ENCODE results near the gene RIT1. TPM values are rescaled to one million over a fixed set of nuclear protein-coding genes. Genes with fewer than 3 reads are reported as not detected.

RIT1 gene
- total and polyA plus RNA-seq, 8 donors, result 4.2 to 15.1 (median 8.1) TPM

DNA sequence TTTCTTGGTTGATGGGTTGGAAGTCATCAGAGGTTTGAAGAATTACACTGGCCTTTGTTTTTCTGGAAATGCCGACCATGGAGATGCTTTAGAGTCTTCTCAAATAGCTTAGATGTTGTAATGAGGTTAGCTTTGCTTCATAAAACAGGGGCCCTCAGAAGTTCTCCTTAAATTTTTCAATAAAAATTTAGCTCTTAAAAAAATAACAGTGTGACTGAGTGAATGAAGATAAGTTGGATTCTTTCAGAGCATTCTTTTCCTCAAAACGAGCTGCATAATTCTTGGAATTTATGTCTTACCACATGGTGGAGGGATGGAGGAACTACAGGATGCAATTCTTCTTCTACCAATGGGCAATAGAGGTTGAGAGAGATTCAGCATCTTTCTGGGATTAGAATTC, 28.4 kb downstream of the RIT1 start:
- intact Hi-C loops (cut with DNase I), result no loop called here
- Histone ChIP-seq H3K4me1 (no peaks in the 10 kb centered on the region), H3K4me3 (no peak overlapping the region), H3K9me3 (no peaks in the 10 kb centered on the region), H3K27me3 (no peaks in the 10 kb centered on the region), H3K36me3 (no peaks in the 10 kb centered on the region), H3K27ac (no peak overlapping the region)
- no peak for FAIRE-seq
- WGBS, 2 donors, result 53 to 62% methylated on average over 2 of the region's 2 CpGs
- TF ChIP-seq CTCF (IDR thresholded peaks at IDR 0.05), result no peak
- DNase-seq, result no peak
- no peak for ATAC-seq

- intact Hi-C loops (cut with DNase I), result no loop called here
Measured at GRCh38 chr1:155882235-155882634, 28.9 kb downstream of the RIT1 start.

DNA sequence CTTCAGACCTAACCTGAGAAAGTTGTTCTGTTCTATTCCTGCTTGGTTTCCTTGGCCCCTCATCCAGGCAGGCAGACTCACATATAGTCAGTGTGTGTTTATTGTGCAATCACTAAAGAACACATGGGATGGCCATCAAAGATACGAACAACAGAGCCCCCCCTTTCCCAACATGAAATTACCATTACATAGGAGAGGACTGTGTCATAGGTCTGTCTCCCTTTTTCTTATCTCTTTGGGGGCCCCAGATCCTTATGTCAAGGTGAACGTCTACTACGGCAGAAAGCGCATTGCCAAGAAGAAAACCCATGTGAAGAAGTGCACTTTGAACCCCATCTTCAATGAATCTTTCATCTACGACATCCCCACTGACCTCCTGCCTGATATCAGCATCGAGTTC, 30.2 kb downstream of the RIT1 start:
- 71 to 73% methylated on average over 6 of the region's 6 CpGs for WGBS, 2 donors
- Histone ChIP-seq H3K4me3 (no peak overlapping the region), H3K4me1 (no peaks in the 10 kb centered on the region), H3K36me3 (no peaks in the 10 kb centered on the region), H3K27ac (no peak overlapping the region), H3K9me3 (no peaks in the 10 kb centered on the region), H3K27me3 (no peaks in the 10 kb centered on the region)
- ATAC-seq (no peak), DNase-seq (no peak), FAIRE-seq (no peak)
- intact Hi-C loops (cut with DNase I), result no loop called here
- no peak for TF ChIP-seq CTCF (IDR thresholded peaks at IDR 0.05)

More at GRCh38 chr1:155882235-155882634, 28.9 kb downstream of the RIT1 start:
- H3K27me3 ChIP-seq, result no peaks in the 10 kb centered on the region
- TF ChIP-seq CTCF (IDR thresholded peaks at IDR 0.05), result no peak
- H3K36me3 ChIP-seq, result no peaks in the 10 kb centered on the region
- DNase-seq, result no peak
- H3K27ac ChIP-seq, result no peak overlapping the region
- no peak for FAIRE-seq
- no peaks in the 10 kb centered on the region for H3K9me3 ChIP-seq
- no peak for ATAC-seq
- no peak overlapping the region for H3K4me3 ChIP-seq
- no peaks in the 10 kb centered on the region for H3K4me1 ChIP-seq

GRCh38 chr1:155880251-155880650, 30.9 kb downstream of the RIT1 start:
- DNase-seq (no peak), FAIRE-seq (no peak), ATAC-seq (no peak)
- TF ChIP-seq CTCF (IDR thresholded peaks at IDR 0.05), result no peak
- no peak overlapping the region for H3K4me3 ChIP-seq
- H3K27ac ChIP-seq, result no peak overlapping the region
- intact Hi-C loops (cut with DNase I), result no loop called here
- H3K9me3 ChIP-seq, result no peaks in the 10 kb centered on the region
- H3K36me3 ChIP-seq, result no peaks in the 10 kb centered on the region
- 94 to 96% methylated on average over 2 of the region's 2 CpGs for WGBS, 2 donors
- H3K27me3 ChIP-seq, result no peaks in the 10 kb centered on the region
- H3K4me1 ChIP-seq, result no peaks in the 10 kb centered on the region

GRCh38 chr1:155877945-155878344, 33.2 kb downstream of the RIT1 start:
- intact Hi-C loops (cut with DNase I), result no loop called here
- Histone ChIP-seq H3K36me3 (no peaks in the 10 kb centered on the region), H3K4me3 (no peak overlapping the region), H3K27me3 (no peaks in the 10 kb centered on the region), H3K4me1 (no peaks in the 10 kb centered on the region), H3K9me3 (no peaks in the 10 kb centered on the region), H3K27ac (no peak overlapping the region)
- no peak for ATAC-seq
- no peak for TF ChIP-seq CTCF (IDR thresholded peaks at IDR 0.05)
- no peak for FAIRE-seq
- 89 to 90% methylated on average over 2 of the region's 2 CpGs for WGBS, 2 donors
- no peak for DNase-seq
